T-helper 2 cell treated with Interferon-gamma antibody and Interleukin-4, amounts not matched to agents 100 ng/mL and 5 ng/mL, for 36 hours (primary cell): ENCODE results near the gene MUL1. TPM values are rescaled to one million over a fixed set of nuclear protein-coding genes. Genes with fewer than 3 reads are reported as not detected.

Experiments
- intact Hi-C: fragments of 100-400 bp; cut with micrococcal nuclease; formaldehyde crosslinking; loops from one replicate; pipeline ENCODE4 v1.15.1; 2023
- total RNA-seq: library from RNA; stranded (reverse); gene quantifications from 2 replicates; pipeline ENCODE4 v1.2.3, GENCODE V29; 2022

MUL1 gene
- total RNA-seq, 1 donor from 2014 or later, result 17.8 TPM

- intact Hi-C loops, result no loop called here
Observed at GRCh38 chr1:20472860-20473711, 34.9 kb downstream of the MUL1 start.

- intact Hi-C loops, result no loop called here
Observed at GRCh38 chr1:20472121-20472520, 35.8 kb downstream of the MUL1 start.

- intact Hi-C loops, result no loop called here
Observed at GRCh38 chr1:20470194-20470593, 37.8 kb downstream of the MUL1 start.

- intact Hi-C loops, result no loop called here
Observed at GRCh38 chr1:20469406-20470076, 38.4 kb downstream of the MUL1 start.

GRCh38 chr1:20466273-20466672, 41.7 kb downstream of the MUL1 start:
- intact Hi-C loops, result no loop called here

- intact Hi-C loops, result no loop called here
Observed at GRCh38 chr1:20465187-20465586, 42.8 kb downstream of the MUL1 start.

GRCh38 chr1:20463502-20463901, 44.4 kb downstream of the MUL1 start:
- intact Hi-C loops, result no loop called here

- intact Hi-C loops, result no loop called here
Observed at GRCh38 chr1:20462397-20462796, 45.6 kb downstream of the MUL1 start.

GRCh38 chr1:20458717-20459116, 49.2 kb downstream of the MUL1 start:
- intact Hi-C loops, result no loop called here

GRCh38 chr1:20454004-20454403, 53.9 kb downstream of the MUL1 start:
- intact Hi-C loops, result no loop called here

GRCh38 chr1:20449735-20450311, 58.1 kb downstream of the MUL1 start:
- intact Hi-C loops, result no loop called here

Other genes starting within 250 kb of the MUL1 start
- gene VWA5B1, start 217.3 kb downstream of the MUL1 start, total RNA-seq, result not detected in 2 replicates
- gene CAMK2N1, start 21.9 kb downstream of the MUL1 start, total RNA-seq, result 0.50 and 0.91 TPM in 2 replicates
- not detected in 2 replicates for gene FAM43B, start 44.4 kb upstream of the MUL1 start, total RNA-seq
- not detected in 2 replicates for gene CDA, start 80.9 kb upstream of the MUL1 start, total RNA-seq
- 3.6 and 3.8 TPM in 2 replicates for gene PINK1, start 125.3 kb upstream of the MUL1 start, total RNA-seq
- 181 and 198 TPM in 2 replicates for gene DDOST, start 153.2 kb upstream of the MUL1 start, total RNA-seq
- gene KIF17, start 209.9 kb upstream of the MUL1 start, total RNA-seq, result not detected in 2 replicates
- gene SH2D5, start 224.6 kb upstream of the MUL1 start, total RNA-seq, result 0.07 TPM in 1 of 2 replicates, not detected in the other